Endothelial cell of umbilical vein (primary cell): ENCODE results near the gene THSD7A. TPM values are rescaled to one million over a fixed set of nuclear protein-coding genes. Genes with fewer than 3 reads are reported as not detected.

ENCODE experiments used
- BruUV-seq: library from RNA; stranded (reverse); fragments of 400-500 nt; replicated peaks from 2 replicates; lab custom pipeline; 2021; lab: Mats Ljungman, UMichigan
- CTCF ChIA-PET: fragments of 300-600, 350-600 bp; sonication (Branson Sonifier 250); formaldehyde crosslinking; loops from one replicate; lab custom pipeline; 2021; ENCODE audit warnings: antibody characterized with exemption, inconsistent platforms; lab: Charles Lee
- POLR2A ChIA-PET: fragments of 300-600, 350-600 bp; sonication (Branson Sonifier 250); formaldehyde crosslinking; loops from one replicate; lab custom pipeline; 2021; ENCODE audit warnings: antibody characterized with exemption, inconsistent platforms; lab: Charles Lee
- DNase-seq: peaks from one replicate; pipeline ENCODE4 v3.0.0-alpha.2; 2011; ENCODE audit warnings: low read depth, low spot score
- FAIRE-seq: peaks from 2 replicates; lab custom pipeline; 2011; peaks lifted over from hg19 to GRCh38; lab: Jason Lieb, UNC
- H2AFZ ChIP-seq: 2 replicates; pipeline ENCODE4 v1.6.0; 2012; ENCODE audit warnings: low read depth, low read length, control low read depth, inconsistent platforms
- H3K27ac ChIP-seq: 2 replicates; pipeline ENCODE4 v1.5.1; 2011; ENCODE audit warnings: low read depth, mild to moderate bottlenecking, control low read depth, low read length, moderate library complexity; ENCODE audit not compliant: insufficient read depth
- H3K27me3 ChIP-seq, 2 experiments: 2 replicates each; pipeline versions ENCODE4 v1.6.0 to v1.6.1; 2011; ENCODE audit warnings: low read length in 2 of 2, mixed read lengths in 1 of 2; ENCODE audit not compliant: control insufficient read depth in 2 of 2, insufficient read depth in 2 of 2
- H3K36me3 ChIP-seq, 2 experiments: 2 replicates in 1 of 2; 3 replicates in 1 of 2; pipeline ENCODE4 v1.5.1; 2011; ENCODE audit warnings: low read length in 2 of 2, mild to moderate bottlenecking in 1 of 2, moderate library complexity in 1 of 2; ENCODE audit not compliant: control insufficient read depth in 2 of 2, insufficient read depth in 2 of 2; ENCODE audit errors: extremely low read depth in 1 of 2
- H3K4me1 ChIP-seq: 3 replicates; pipeline ENCODE4 v1.5.1; 2011; ENCODE audit warnings: mild to moderate bottlenecking, low read length; ENCODE audit not compliant: control insufficient read depth, insufficient read depth; ENCODE audit errors: extremely low read depth
- H3K4me2 ChIP-seq: 2 replicates; pipeline ENCODE4 v1.6.1; 2011; ENCODE audit warnings: low read length, control low read depth, mixed read lengths; ENCODE audit not compliant: insufficient read depth
- H3K4me3 ChIP-seq, 3 experiments: fragments of 200-600 bp in 1 of 3; sonication (generic), shearing (Covaris generic) in 1 of 3; replicated peaks in 1 of 3; 2 replicates each; pipeline ENCODE4 v1.5.1; 2011 to 2016; ENCODE audit warnings: control low read depth in 3 of 3, low read length in 3 of 3, mild to moderate bottlenecking in 2 of 3, inconsistent platforms in 1 of 3, low read depth in 1 of 3, moderate library complexity in 1 of 3; ENCODE audit not compliant: insufficient read depth in 1 of 3
- H3K79me2 ChIP-seq: 2 replicates; pipeline ENCODE4 v1.6.0; 2012; ENCODE audit warnings: low read length, inconsistent platforms; ENCODE audit not compliant: control insufficient read depth, insufficient read depth
- H3K9ac ChIP-seq: replicated peaks from 2 replicates; pipeline ENCODE3; 2011; ENCODE audit warnings: low read length, control low read depth; ENCODE audit not compliant: insufficient read depth; ENCODE audit errors: extremely low read depth
- H3K9me1 ChIP-seq: replicated peaks from 3 replicates; pipeline ENCODE4 v1.6.0; 2011; ENCODE audit warnings: mild to moderate bottlenecking, low read length; ENCODE audit not compliant: control insufficient read depth, insufficient read depth; ENCODE audit errors: extremely low read depth
- H3K9me3 ChIP-seq: replicated peaks from 2 replicates; pipeline ENCODE4 v1.5.1; 2012; ENCODE audit warnings: low read length, inconsistent platforms; ENCODE audit not compliant: control insufficient read depth, insufficient read depth
- H4K20me1 ChIP-seq: replicated peaks from 2 replicates; pipeline ENCODE3; 2011; ENCODE audit warnings: mild to moderate bottlenecking, low read length; ENCODE audit not compliant: control insufficient read depth, insufficient read depth; ENCODE audit errors: extremely low read depth
- GATA2 ChIP-seq: IDR thresholded peaks from 2 replicates; pipeline ENCODE4 v1.7.0; 2011; ENCODE audit warnings: low read depth, mild to moderate bottlenecking, moderate library complexity, mixed read lengths, low read length; ENCODE audit not compliant: insufficient read length, insufficient read depth
- JUN ChIP-seq: IDR thresholded peaks from 2 replicates; pipeline ENCODE4 v1.6.1; 2011; ENCODE audit warnings: borderline replicate concordance, low read depth; ENCODE audit not compliant: insufficient read length, insufficient read depth
- POLR2A ChIP-seq: IDR thresholded peaks from 2 replicates; pipeline ENCODE4 v1.6.1; 2012; ENCODE audit warnings: low read depth, mild to moderate bottlenecking, control low read depth, low read length
- dilution Hi-C: fragments of 300-500 bp; cut with MboI; formaldehyde crosslinking; loops from one replicate; pipeline ENCODE4 v1.15.0; 2019; ENCODE audit warnings: low sequenced_read_pairs; ENCODE audit not compliant: extremely low pct_ligation_motif_present
- intact Hi-C: fragments of 100-400 bp; cut with micrococcal nuclease; formaldehyde crosslinking; loops from one replicate; pipeline ENCODE4 v1.10.0; 2022
- polyA plus RNA-seq, 4 experiments: library from polyadenylated mRNA; depleted of rRNA in 3 of 4; stranded (reverse) in 3 of 4; unstranded in 1 of 4; fragments of >200 nt; gene quantifications; 2 replicates each; pipeline versions ENCODE4 v1.2.1 to v1.2.3, GENCODE V29; 2011 to 2012; ENCODE audit warnings: missing spikeins in 1 of 4
- total RNA-seq: library from RNA; stranded (reverse); gene quantifications from 2 replicates; pipeline ENCODE4 v1.2.3, GENCODE V29; 2021

Gene THSD7A
- total and polyA plus RNA-seq, 2 donors (not counting 3 experiments of a cell fraction or from before 2014, with no cell fraction given) = 3.3 to 12.7 TPM

DNA sequence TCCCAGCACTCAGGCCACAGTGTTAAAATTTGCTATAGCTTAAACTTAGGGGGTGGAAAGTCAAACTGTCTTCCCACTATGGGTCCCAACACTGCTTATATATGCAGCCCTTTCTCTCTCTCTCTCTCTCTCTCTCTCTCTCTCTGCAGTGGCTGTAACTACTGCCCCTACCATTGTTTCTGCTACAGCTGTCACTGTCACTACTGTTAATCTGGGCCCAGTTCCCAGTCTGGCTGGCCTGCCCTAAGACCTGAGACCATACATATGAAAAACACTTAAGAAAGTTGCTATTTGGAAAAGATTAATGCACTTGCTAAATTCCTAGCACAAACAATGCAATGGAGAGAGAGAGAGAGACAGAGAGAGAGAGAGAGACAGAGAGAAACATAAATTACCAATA is 78.6 kb downstream of the THSD7A start:
- no peaks in the 10 kb centered on the region for H3K79me2 ChIP-seq
- H2AFZ ChIP-seq = no peak overlapping the region
- no TSS peak for BruUV-seq
- H3K4me1 ChIP-seq = no peaks in the 10 kb centered on the region
- H3K27me3 ChIP-seq = no peaks in the 10 kb centered on the region
- H3K4me3 ChIP-seq = no peak overlapping the region
- no peaks in the 10 kb centered on the region for H3K9me3 ChIP-seq
- ChIA-PET POLR2A (no interaction called here), CTCF (interaction anchor here (0.7 kb wide), 1 partner anchor 10 kb away, joined by 3 read pairs; no protein-coding TSS in a partner anchor)
- DNase-seq (peak; percentile 69), FAIRE-seq (no peak)
- no peak for TF ChIP-seq POLR2A
- no peak for TF ChIP-seq GATA2
- no peaks in the 10 kb centered on the region for H4K20me1 ChIP-seq
- H3K9ac ChIP-seq = no peak overlapping the region
- H3K36me3 ChIP-seq = no peaks in the 10 kb centered on the region
- H3K4me2 ChIP-seq = no peak overlapping the region
- intact Hi-C loops (no loop called here), dilution Hi-C loops (no loop called here)
- H3K27ac ChIP-seq = no peak overlapping the region
- H3K9me1 ChIP-seq = no peaks in the 10 kb centered on the region

DNA sequence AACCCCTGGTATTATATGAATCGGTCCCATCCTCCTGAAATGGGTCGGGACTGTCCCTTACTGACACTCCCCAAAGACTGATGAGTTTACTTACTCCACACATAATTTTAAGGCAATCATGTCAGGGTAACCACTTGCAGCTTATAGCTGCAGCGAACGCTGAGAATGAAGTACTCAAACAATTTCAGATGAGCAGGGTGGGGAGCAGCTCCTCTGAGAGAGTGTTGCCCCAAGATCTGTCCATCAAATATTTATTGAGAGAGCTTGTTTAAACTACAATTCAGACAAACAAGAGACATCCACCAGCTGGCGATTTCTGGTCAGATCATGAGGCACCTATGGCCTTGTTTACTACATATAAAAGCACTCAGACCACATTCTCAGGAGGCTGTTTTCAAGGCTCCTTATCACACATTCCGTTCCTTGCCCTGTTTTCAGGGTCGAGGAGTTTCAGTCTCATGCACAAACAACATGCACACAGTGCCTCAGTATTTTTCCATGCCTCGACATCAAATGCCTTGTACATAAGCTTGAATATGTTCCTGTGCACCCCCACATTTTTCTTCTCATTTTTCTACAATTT is 80.1 kb downstream of the THSD7A start:
- Histone ChIP-seq H3K4me2 (no peak overlapping the region), H3K9me1 (no peaks in the 10 kb centered on the region), H3K27ac (no peak overlapping the region), H3K4me3 (no peak overlapping the region), H3K9me3 (no peaks in the 10 kb centered on the region), H4K20me1 (no peaks in the 10 kb centered on the region), H3K79me2 (no peaks in the 10 kb centered on the region), H2AFZ (no peak overlapping the region), H3K36me3 (no peaks in the 10 kb centered on the region), H3K27me3 (no peaks in the 10 kb centered on the region), H3K4me1 (no peaks in the 10 kb centered on the region), H3K9ac (no peak overlapping the region)
- no TSS peak for BruUV-seq
- FAIRE-seq (peak; percentile 77), DNase-seq (peak; percentile 73)
- CTCF ChIA-PET = interaction anchor here (1.0 kb wide), 1 partner anchor 16 kb away, joined by 3 read pairs; no protein-coding TSS in a partner anchor
- dilution Hi-C loops (no loop called here), intact Hi-C loops (no loop called here)
- POLR2A ChIA-PET = no interaction called here
- TF ChIP-seq JUN = no peak
